ENCODE measurements around the gene SKI. TPM values are rescaled to one million over a fixed set of nuclear protein-coding genes. Genes with fewer than 3 reads are reported as not detected.

SKI gene
- total and polyA plus RNA-seq, 4 donors = 17.1 to 90.7 (median 40.7) TPM

- no peak for TF ChIP-seq CTCF (IDR thresholded peaks at IDR 0.05; ENCODE audit: control extremely low read depth, extremely low read depth)
- Histone ChIP-seq H3K4me1 (ENCODE audit: control insufficient read depth in 5 of 5, insufficient read depth in 5 of 5, low read length in 5 of 5) (peaks cover 5 to 35% (median 10%) of the 10 kb centered on the region in 5 donors), H3K27ac (ENCODE audit: low read depth in 1 of 2, low read length in 1 of 2) (no peak overlapping the region), H3K9me3 (ENCODE audit: control insufficient read depth in 4 of 4, insufficient read depth in 3 of 4, low read length in 3 of 4) (no peaks in the 10 kb centered on the region), H3K27me3 (ENCODE audit: control insufficient read depth in 3 of 3, insufficient read depth in 3 of 3, low read length in 2 of 3) (no peaks in the 10 kb centered on the region), H3K9ac (ENCODE audit: insufficient read depth in 1 of 2, low read length in 2 of 2) (no peak overlapping the region), H3K4me3 (no peak overlapping the region), H3K36me3 (ENCODE audit: control insufficient read depth in 4 of 4, insufficient read depth in 4 of 4, low read length in 4 of 4) (peaks cover 0 to 7% (median 3%) of the 10 kb centered on the region in 4 donors)
- no peak for ATAC-seq (ENCODE audit: insufficient read depth, low FRiP score)
- DNase-seq = no peak
- 90 to 93% methylated on average over 9 of the region's 9 CpGs for WGBS, 2 donors
These were observed 56.8 kb downstream of the SKI start for GRCh38 chr1:2284932-2285331.

- peaks cover 9 to 47% (median 26%) of the 10 kb centered on the region in 5 donors for H3K4me1 ChIP-seq (ENCODE audit: control insufficient read depth in 5 of 5, insufficient read depth in 5 of 5, low read length in 5 of 5)
- DNase-seq = no peak
- 88% methylated on average over 15 of the region's 15 CpGs for WGBS, 2 donors
These were observed 58.8 kb downstream of the SKI start for GRCh38 chr1:2286923-2287322.

GRCh38 chr1:2287649-2288048 lies 59.5 kb downstream of the SKI start:
- no peak for DNase-seq
- no peak for TF ChIP-seq CTCF (IDR thresholded peaks at IDR 0.05; ENCODE audit: control extremely low read depth, extremely low read depth)
- no peak overlapping the region for H3K9ac ChIP-seq (ENCODE audit: insufficient read depth in 1 of 2, low read length in 2 of 2)
- no peak overlapping the region for H3K4me3 ChIP-seq
- peaks cover 0 to 5% (median 1%) of the 10 kb centered on the region in 4 donors for H3K36me3 ChIP-seq (ENCODE audit: control insufficient read depth in 4 of 4, insufficient read depth in 4 of 4, low read length in 4 of 4)
- no peak for ATAC-seq (ENCODE audit: insufficient read depth, low FRiP score)
- WGBS, 2 donors = 90 to 95% methylated on average over 14 of the region's 14 CpGs
- peaks cover 9 to 55% (median 30%) of the 10 kb centered on the region in 5 donors for H3K4me1 ChIP-seq (ENCODE audit: control insufficient read depth in 5 of 5, insufficient read depth in 5 of 5, low read length in 5 of 5)
- H3K27ac ChIP-seq (ENCODE audit: low read depth in 1 of 2, low read length in 1 of 2) = no peak overlapping the region
- no peaks in the 10 kb centered on the region for H3K9me3 ChIP-seq (ENCODE audit: control insufficient read depth in 4 of 4, insufficient read depth in 3 of 4, low read length in 3 of 4)
- no peaks in the 10 kb centered on the region for H3K27me3 ChIP-seq (ENCODE audit: control insufficient read depth in 3 of 3, insufficient read depth in 3 of 3, low read length in 2 of 3)

More at GRCh38 chr1:2286923-2287322, 58.8 kb downstream of the SKI start:
- TF ChIP-seq CTCF (IDR thresholded peaks at IDR 0.05; ENCODE audit: control extremely low read depth, extremely low read depth) = no peak
- Histone ChIP-seq H3K4me3 (no peak overlapping the region), H3K9ac (ENCODE audit: insufficient read depth in 1 of 2, low read length in 2 of 2) (no peak overlapping the region), H3K27ac (ENCODE audit: low read depth in 1 of 2, low read length in 1 of 2) (no peak overlapping the region), H3K9me3 (ENCODE audit: control insufficient read depth in 4 of 4, insufficient read depth in 3 of 4, low read length in 3 of 4) (no peaks in the 10 kb centered on the region), H3K36me3 (ENCODE audit: control insufficient read depth in 4 of 4, insufficient read depth in 4 of 4, low read length in 4 of 4) (peaks cover 0 to 7% (median 3%) of the 10 kb centered on the region in 4 donors), H3K27me3 (ENCODE audit: control insufficient read depth in 3 of 3, insufficient read depth in 3 of 3, low read length in 2 of 3) (no peaks in the 10 kb centered on the region)
- ATAC-seq (ENCODE audit: insufficient read depth, low FRiP score) = no peak

GRCh38 chr1:2288311-2288710 lies 60.2 kb downstream of the SKI start:
- DNase-seq (no peak), ATAC-seq (ENCODE audit: insufficient read depth, low FRiP score) (no peak)
- H3K36me3 ChIP-seq (ENCODE audit: control insufficient read depth in 4 of 4, insufficient read depth in 4 of 4, low read length in 4 of 4) = peaks cover 0 to 3% (median 0%) of the 10 kb centered on the region in 4 donors
- no peaks in the 10 kb centered on the region for H3K9me3 ChIP-seq (ENCODE audit: control insufficient read depth in 4 of 4, insufficient read depth in 3 of 4, low read length in 3 of 4)
- 74 to 79% methylated on average over 10 of the region's 10 CpGs for WGBS, 2 donors
- H3K9ac ChIP-seq (ENCODE audit: insufficient read depth in 1 of 2, low read length in 2 of 2) = no peak overlapping the region
- no peaks in the 10 kb centered on the region for H3K27me3 ChIP-seq (ENCODE audit: control insufficient read depth in 3 of 3, insufficient read depth in 3 of 3, low read length in 2 of 3)
- H3K4me3 ChIP-seq = no peak overlapping the region
- no peak overlapping the region for H3K27ac ChIP-seq (ENCODE audit: low read depth in 1 of 2, low read length in 1 of 2)
- no peak for TF ChIP-seq CTCF (IDR thresholded peaks at IDR 0.05; ENCODE audit: control extremely low read depth, extremely low read depth)
- peaks cover 9 to 57% (median 33%) of the 10 kb centered on the region in 5 donors for H3K4me1 ChIP-seq (ENCODE audit: control insufficient read depth in 5 of 5, insufficient read depth in 5 of 5, low read length in 5 of 5)
